Liver (tissue), 9 donors: Measurements from ENCODE around the gene PSME2. TPM values are rescaled to one million over a fixed set of nuclear protein-coding genes. Genes with fewer than 3 reads are reported as not detected.
A peak's percentile ranks its signal among the peaks of the same experiment; 100 is the strongest.

Source experiments
- DNase-seq: peaks from one replicate; pipeline ENCODE4 v3.0.0-alpha.2; 2017; ENCODE audit warnings: low spot score
- H3K27ac ChIP-seq, 2 donors: one replicate each; pipeline ENCODE4 v1.7.0; 2013; ENCODE audit warnings: inconsistent platforms in 2 of 2, low read length in 2 of 2, control low read depth in 1 of 2, low read depth in 1 of 2, mild to moderate bottlenecking in 1 of 2
- H3K27me3 ChIP-seq, 4 donors: one replicate each; pipeline versions ENCODE4 v1.6.1 to v1.7.0; 2013; ENCODE audit warnings: low read length in 3 of 4, inconsistent platforms in 1 of 4, mild to moderate bottlenecking in 1 of 4, moderate library complexity in 1 of 4; ENCODE audit not compliant: control insufficient read depth in 4 of 4, insufficient read depth in 4 of 4
- H3K36me3 ChIP-seq, 4 donors: one replicate each; pipeline versions ENCODE4 v1.6.1 to v1.7.0; 2013; ENCODE audit warnings: low read length in 3 of 4, mild to moderate bottlenecking in 3 of 4, low read depth in 1 of 4, moderate library complexity in 1 of 4; ENCODE audit not compliant: control insufficient read depth in 4 of 4, insufficient read depth in 3 of 4
- H3K4me1 ChIP-seq, 4 donors: one replicate each; pipeline versions ENCODE4 v1.6.1 to v1.7.0; 2013; ENCODE audit warnings: low read length in 3 of 4, mild to moderate bottlenecking in 3 of 4, moderate library complexity in 1 of 4; ENCODE audit not compliant: control insufficient read depth in 4 of 4, insufficient read depth in 4 of 4
- H3K4me3 ChIP-seq, 3 donors: one replicate each; pipeline versions ENCODE4 v1.6.1 to v1.7.0; 2013; ENCODE audit warnings: low read length in 3 of 3, control low read depth in 1 of 3, low read depth in 1 of 3, mild to moderate bottlenecking in 1 of 3
- H3K9ac ChIP-seq, 2 donors: one replicate each; pipeline ENCODE4 v1.7.0; 2013; ENCODE audit warnings: low read length in 2 of 2, mild to moderate bottlenecking in 2 of 2, moderate library complexity in 2 of 2, control low read depth in 1 of 2, low read depth in 1 of 2
- H3K9me3 ChIP-seq, 4 donors: one replicate each; pipeline versions ENCODE4 v1.6.1 to v1.7.0; 2013; ENCODE audit warnings: low read length in 3 of 4; ENCODE audit not compliant: control insufficient read depth in 4 of 4
- ATF3 ChIP-seq: IDR thresholded peaks from 2 replicates; pipeline ENCODE4 v1.6.1; 2016; ENCODE audit warnings: antibody characterized with exemption
- CTCF ChIP-seq: fragments of 150-350 bp; IDR thresholded peaks from 2 replicates; pipeline ENCODE4 v1.5.1; 2017; ENCODE audit warnings: improper control_type of control experiment, low read depth, low read length; ENCODE audit not compliant: missing input control
- EGR1 ChIP-seq, 2 donors: IDR thresholded peaks; 2 replicates each; pipeline ENCODE4 v1.6.1; 2016 to 2018; ENCODE audit warnings: antibody characterized with exemption in 2 of 2, low read depth in 2 of 2
- FOXA1 ChIP-seq: IDR thresholded peaks from 2 replicates; pipeline ENCODE4 v1.6.1; 2016; ENCODE audit warnings: antibody characterized with exemption
- FOXA2 ChIP-seq: IDR thresholded peaks from 2 replicates; pipeline ENCODE4 v1.6.1; 2016; ENCODE audit warnings: antibody characterized with exemption
- GABPA ChIP-seq, 2 donors: IDR thresholded peaks in 1 of 2; conservative IDR thresholded peaks in 1 of 2; 2 replicates each; pipeline ENCODE4 v1.6.1; 2016; ENCODE audit warnings: antibody characterized with exemption in 2 of 2, mild to moderate bottlenecking in 1 of 2, moderate library complexity in 1 of 2
- HNF4A ChIP-seq, 2 donors: conservative IDR thresholded peaks; 2 replicates each; pipeline ENCODE4 v1.6.1; 2016; ENCODE audit warnings: antibody characterized with exemption in 2 of 2, mild to moderate bottlenecking in 2 of 2
- HNF4G ChIP-seq: IDR thresholded peaks from 2 replicates; pipeline ENCODE4 v1.6.1; 2016; ENCODE audit warnings: antibody characterized with exemption
- JUND ChIP-seq, 2 donors: IDR thresholded peaks; 2 replicates each; pipeline ENCODE4 v1.6.1; 2016; ENCODE audit warnings: antibody characterized with exemption in 2 of 2
- MAX ChIP-seq: IDR thresholded peaks from 2 replicates; pipeline ENCODE4 v1.6.1; 2016; ENCODE audit warnings: antibody characterized with exemption
- NR2F2 ChIP-seq: IDR thresholded peaks from 2 replicates; pipeline ENCODE4 v1.6.1; 2016; ENCODE audit warnings: antibody characterized with exemption
- RAD21 ChIP-seq, 2 donors: IDR thresholded peaks; 2 replicates each; pipeline ENCODE4 v1.6.1; 2016; ENCODE audit warnings: antibody characterized with exemption in 2 of 2, mild to moderate bottlenecking in 2 of 2
- REST ChIP-seq: IDR thresholded peaks from 2 replicates; pipeline ENCODE4 v1.6.1; 2016; ENCODE audit warnings: antibody characterized with exemption, mild to moderate bottlenecking
- RXRA ChIP-seq, 2 donors: IDR thresholded peaks; 2 replicates each; pipeline ENCODE4 v1.6.1; 2017 to 2018; ENCODE audit warnings: antibody characterized with exemption in 2 of 2, mild to moderate bottlenecking in 1 of 2
- SP1 ChIP-seq: IDR thresholded peaks from 2 replicates; pipeline ENCODE4 v1.6.1; 2018; ENCODE audit warnings: antibody characterized with exemption, mild to moderate bottlenecking
- TAF1 ChIP-seq: conservative IDR thresholded peaks from 2 replicates; pipeline ENCODE4 v1.6.1; 2016; ENCODE audit warnings: antibody characterized with exemption, mild to moderate bottlenecking
- YY1 ChIP-seq: IDR thresholded peaks from 2 replicates; pipeline ENCODE4 v1.6.1; 2016; ENCODE audit warnings: antibody characterized with exemption, mild to moderate bottlenecking
- ZBTB33 ChIP-seq: IDR thresholded peaks from 2 replicates; pipeline ENCODE4 v1.6.1; 2016; ENCODE audit warnings: antibody characterized with exemption
- WGBS: extraction: QIAGEN DNeasy Blood & Tissue Kit; methylation state at CpG from one replicate; pipeline ENCODE4 v1.1.7; 2013; 5-methylcytosine and 5-hydroxymethylcytosine counted together
- polyA plus RNA-seq, 2 donors: library from polyadenylated mRNA; stranded (reverse) in 1 of 2; unstranded in 1 of 2; fragments of 200-250 nt in 1 of 2; fragments of >200 nt in 1 of 2; fragmentation: Nextera tagmentation in 1 of 2; extraction: Ambion mirVana in 1 of 2; gene quantifications; one replicate each; pipeline versions ENCODE4 v1.2.1 to v1.2.3, GENCODE V29; 2013 to 2015
- total RNA-seq, 2 donors: library from RNA; depleted of rRNA; stranded (reverse); fragments of >200 nt; gene quantifications; one replicate each; pipeline ENCODE4 v1.2.3, GENCODE V29; 2014
- donor health status: healthy.
- donor health status: healthy.
- donor health status: healthy.
- donor health status: healthy.
- donor health status: healthy.

Gene PSME2
- total and polyA plus RNA-seq, 4 donors, result 56.9 to 247 (median 92.7) TPM

GRCh38 chr14:24141097-24141880 is 5.1 kb downstream of the PSME2 start, which contains the start of gene EMC9:
Gene EMC9, minus strand, starts transcription at chr14:24141591. Its CDS starts 287 bp downstream, at chr14:24141304.
- WGBS, result under 1% methylated on average over 65 of the region's 65 CpGs
- H3K4me1 ChIP-seq, result peaks cover 4 to 56% (median 38%) of the 10 kb centered on the region in 4 donors

More at GRCh38 chr14:24141097-24141880, 5.1 kb downstream of the PSME2 start, which contains the start of gene EMC9:
- peak within 1 kb of the TSS; percentile 32 to 67 for H3K9ac ChIP-seq
- peaks cover 6 to 24% (median 19%) of the 10 kb centered on the region in 4 donors for H3K36me3 ChIP-seq
- TF ChIP-seq HNF4A (conservative IDR thresholded peaks at IDR 0.05), result peak; percentile 53 to 56
- TF ChIP-seq GABPA (IDR thresholded peaks at IDR 0.05 in 1 of 2, conservative IDR thresholded peaks at IDR 0.05 in 1 of 2), result peak; percentile 48 to 78
- no peak for TF ChIP-seq NR2F2
- TF ChIP-seq FOXA1, result peak; percentile 33
- peak; percentile 90 for TF ChIP-seq YY1
- TF ChIP-seq SP1, result peak; percentile 94
- TF ChIP-seq RAD21 (IDR thresholded peaks at IDR 0.05), result peak; percentile 39 to 55
- no peak for TF ChIP-seq FOXA2
- TF ChIP-seq TAF1, result peak; percentile 91
- TF ChIP-seq MAX, result peak; percentile 67
- peak; percentile 66 for TF ChIP-seq CTCF
- peak; percentile 83 for TF ChIP-seq REST
- TF ChIP-seq HNF4G, result no peak
- peak in 1 of 2 donors; percentile 30 for TF ChIP-seq RXRA (IDR thresholded peaks at IDR 0.05)
- TF ChIP-seq EGR1 (IDR thresholded peaks at IDR 0.05; ENCODE audit: low read depth in 2 of 2), result peak; percentile 94 to 96
- TF ChIP-seq JUND (IDR thresholded peaks at IDR 0.05), result peak in 1 of 2 donors; percentile 35
- no peak for TF ChIP-seq ATF3
- no peak for TF ChIP-seq ZBTB33
- peak within 1 kb of the TSS; percentile 72 to 87 (median 86) for H3K4me3 ChIP-seq
- H3K27me3 ChIP-seq, result no peaks in the 10 kb centered on the region
- DNase-seq, result peak; percentile 99
- H3K27ac ChIP-seq, result peak within 1 kb of the TSS; percentile 84 to 85
- no peaks in the 10 kb centered on the region for H3K9me3 ChIP-seq
